Suppressor macrophage (primary cell): ENCODE measurements around the gene GAN.

Experiments used
- DNase-seq, 4 experiments: peaks; one replicate each; pipeline ENCODE4 v3.0.0-alpha.2; 2020 to 2022
- total RNA-seq, 17 experiments: gene quantifications; one replicate each; lab custom pipeline; 2026; ENCODE audit warnings: mixed read lengths in 6 of 17, inconsistent platforms in 3 of 17; lab: John Stamatoyannopoulos, UW

The GAN gene
- 6.8 to 49.3 (median 33.9) reads per million in 17 experiments for total RNA-seq

GRCh38 chr16:81314603-81315270 lies at the start of gene GAN:
Gene GAN, plus strand, starts transcription at chr16:81314962. Its CDS starts 152 bp downstream, at chr16:81315114.
- peak; percentile 96 to 98 (median 98) for DNase-seq

- no peak for DNase-seq
Measured at GRCh38 chr16:81265052-81265451, 49.7 kb upstream of the GAN start.

GRCh38 chr16:81265658-81266451 lies 48.9 kb upstream of the GAN start:
- no peak for DNase-seq

GRCh38 chr16:81266680-81267095 lies 48.1 kb upstream of the GAN start:
- no peak for DNase-seq

- no peak for DNase-seq
Measured at GRCh38 chr16:81268509-81268908, 46.3 kb upstream of the GAN start.

- DNase-seq = no peak
Measured at GRCh38 chr16:81273223-81273950, 41.4 kb upstream of the GAN start.

GRCh38 chr16:81275064-81275532 lies 39.7 kb upstream of the GAN start:
- DNase-seq = no peak

GRCh38 chr16:81275795-81276194 lies 39.0 kb upstream of the GAN start:
- DNase-seq = no peak

- no peak for DNase-seq
Measured at GRCh38 chr16:81276323-81276722, 38.4 kb upstream of the GAN start.

- no peak for DNase-seq
Measured at GRCh38 chr16:81277541-81278080, 37.2 kb upstream of the GAN start.

GRCh38 chr16:81278526-81278925 lies 36.2 kb upstream of the GAN start:
- DNase-seq = no peak

- DNase-seq = peak in 3 of 4 experiments; percentile 30 to 66 (median 51)
Measured at GRCh38 chr16:81279392-81279791, 35.4 kb upstream of the GAN start.

GRCh38 chr16:81280393-81280792 lies 34.4 kb upstream of the GAN start:
- DNase-seq = no peak

GRCh38 chr16:81283044-81283443 lies 31.7 kb upstream of the GAN start:
- no peak for DNase-seq

- DNase-seq = no peak
Measured at GRCh38 chr16:81284995-81285600, 29.7 kb upstream of the GAN start.

- DNase-seq = no peak
Measured at GRCh38 chr16:81286190-81286589, 28.6 kb upstream of the GAN start.

GRCh38 chr16:81291117-81291516 lies 23.6 kb upstream of the GAN start:
- DNase-seq = no peak

- no peak for DNase-seq
Measured at GRCh38 chr16:81292936-81293335, 21.8 kb upstream of the GAN start.

- DNase-seq = no peak
Measured at GRCh38 chr16:81293909-81294802, 20.6 kb upstream of the GAN start.

- no peak for DNase-seq
Measured at GRCh38 chr16:81296631-81297030, 18.1 kb upstream of the GAN start.

- DNase-seq = no peak
Measured at GRCh38 chr16:81307770-81308169, 7.0 kb upstream of the GAN start.
